Measurements from ENCODE around the gene TTLL12.

TTLL12 gene

GRCh38 chr22:43199541-43199940, 12.6 kb upstream of the TTLL12 start:
- no peaks in the 10 kb centered on the region for H3K4me1 Mint-ChIP-seq (ENCODE audit: low read depth)
- intact Hi-C loops (cut with micrococcal nuclease), result no loop called here
- H3K27me3 Mint-ChIP-seq, result peaks cover 9% of the 10 kb centered on the region
- no peak overlapping the region for H3K4me3 Mint-ChIP-seq
- no peaks in the 10 kb centered on the region for H3K9me3 Mint-ChIP-seq
- H3K27ac Mint-ChIP-seq, result no peak overlapping the region
- no peaks in the 10 kb centered on the region for H3K36me3 Mint-ChIP-seq (ENCODE audit: low read depth)

DNA sequence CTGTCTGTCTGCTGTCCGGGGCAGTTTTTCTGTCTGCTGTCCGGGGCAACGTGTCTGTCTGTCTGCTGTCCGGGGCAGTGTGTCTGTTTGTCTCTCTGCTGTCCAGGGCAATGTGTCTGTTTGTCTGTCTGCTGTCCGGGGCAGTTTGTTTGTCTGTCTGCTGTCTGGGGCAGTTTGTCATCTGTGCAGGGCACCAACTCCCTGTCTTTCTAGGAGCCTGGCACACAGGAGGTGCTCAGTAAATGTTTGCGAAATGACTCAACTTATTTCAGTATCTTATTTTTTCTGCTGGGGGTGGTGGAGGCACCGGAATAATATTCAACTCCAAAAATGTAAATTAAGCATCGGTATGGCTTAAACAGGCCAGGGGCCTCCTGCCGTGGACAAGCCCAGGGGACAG, 12.0 kb upstream of the TTLL12 start:
- Mint-ChIP-seq H3K27ac (no peak overlapping the region), H3K4me3 (no peak overlapping the region), H3K36me3 (ENCODE audit: low read depth) (no peaks in the 10 kb centered on the region), H3K27me3 (peaks cover 9% of the 10 kb centered on the region), H3K4me1 (ENCODE audit: low read depth) (no peaks in the 10 kb centered on the region), H3K9me3 (no peaks in the 10 kb centered on the region)
- intact Hi-C loops (cut with micrococcal nuclease), result no loop called here

DNA sequence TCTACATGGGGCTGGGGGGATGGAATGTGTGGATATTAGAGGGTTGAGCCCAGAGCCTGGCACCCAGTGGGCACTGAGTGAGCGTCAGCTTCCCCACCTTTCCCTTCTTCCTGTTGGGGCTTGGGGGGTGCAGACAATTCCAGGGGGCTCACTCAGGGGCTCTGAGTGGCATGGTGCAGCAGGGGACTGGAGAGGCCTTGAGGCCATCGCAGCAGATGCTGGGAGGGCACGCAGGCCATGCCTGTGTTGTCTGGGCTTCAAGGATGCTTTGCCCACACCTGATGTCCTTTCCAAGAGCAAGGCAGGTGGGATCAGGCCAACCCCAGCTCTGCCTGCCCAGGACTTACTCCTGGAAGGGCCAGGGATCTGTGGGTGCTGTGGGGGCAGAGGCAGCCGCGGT, 11.2 kb upstream of the TTLL12 start:
- Mint-ChIP-seq H3K4me3 (no peak overlapping the region), H3K27ac (no peak overlapping the region), H3K4me1 (ENCODE audit: low read depth) (no peaks in the 10 kb centered on the region), H3K27me3 (peaks cover 9% of the 10 kb centered on the region), H3K9me3 (no peaks in the 10 kb centered on the region), H3K36me3 (ENCODE audit: low read depth) (no peaks in the 10 kb centered on the region)
- intact Hi-C loops (cut with micrococcal nuclease), result no loop called here

- intact Hi-C loops (cut with micrococcal nuclease), result no loop called here
- no peak overlapping the region for H3K27ac Mint-ChIP-seq
- peaks cover 9% of the 10 kb centered on the region for H3K27me3 Mint-ChIP-seq
- no peaks in the 10 kb centered on the region for H3K36me3 Mint-ChIP-seq (ENCODE audit: low read depth)
- no peak overlapping the region for H3K4me3 Mint-ChIP-seq
- no peaks in the 10 kb centered on the region for H3K4me1 Mint-ChIP-seq (ENCODE audit: low read depth)
- no peaks in the 10 kb centered on the region for H3K9me3 Mint-ChIP-seq
These were observed 10.5 kb upstream of the TTLL12 start for GRCh38 chr22:43197271-43197941.

DNA sequence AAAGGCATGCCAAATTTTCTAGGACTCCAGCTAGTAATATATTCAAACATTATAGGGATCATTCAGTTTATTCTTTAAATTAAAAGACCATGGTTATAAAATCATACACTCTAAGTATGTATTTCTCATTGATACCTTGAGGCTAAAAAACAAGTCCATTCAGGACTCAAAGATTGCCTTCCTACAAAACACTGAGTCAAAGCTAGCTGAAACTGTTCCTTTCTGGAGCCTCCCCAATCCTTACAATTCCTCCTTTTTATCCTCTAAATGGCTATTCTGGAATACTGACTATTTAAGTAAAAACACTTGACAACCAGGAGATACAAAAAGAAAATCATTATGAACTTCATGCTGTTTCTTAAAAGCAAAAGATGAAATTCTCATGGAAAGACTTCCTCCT, 4.9 kb upstream of the TTLL12 start:
- H3K27ac Mint-ChIP-seq, result no peak overlapping the region
- intact Hi-C loops (cut with micrococcal nuclease), result no loop called here
- no peak overlapping the region for H3K4me3 Mint-ChIP-seq
- H3K4me1 Mint-ChIP-seq (ENCODE audit: low read depth), result no peaks in the 10 kb centered on the region
- no peaks in the 10 kb centered on the region for H3K36me3 Mint-ChIP-seq (ENCODE audit: low read depth)
- H3K27me3 Mint-ChIP-seq, result peaks cover 3% of the 10 kb centered on the region
- no peaks in the 10 kb centered on the region for H3K9me3 Mint-ChIP-seq

GRCh38 chr22:43188829-43189545, 2.1 kb upstream of the TTLL12 start:
- Mint-ChIP-seq H3K27me3 (peaks cover 3% of the 10 kb centered on the region), H3K9me3 (no peaks in the 10 kb centered on the region), H3K4me3 (no peak overlapping the region), H3K36me3 (ENCODE audit: low read depth) (peaks cover 6% of the 10 kb centered on the region), H3K4me1 (ENCODE audit: low read depth) (peaks cover 18% of the 10 kb centered on the region), H3K27ac (peak overlapping the region; percentile 95)
- intact Hi-C loops (cut with micrococcal nuclease), result loop anchor here (5.0 kb wide), 1 partner anchor 37 kb away; the partner anchor contains the start of gene TSPO

GRCh38 chr22:43187171-43188099, 501 bp upstream of the TTLL12 start:
- intact Hi-C loops (cut with micrococcal nuclease), result loop anchor here (5.0 kb wide), 1 partner anchor 35 kb away; the partner anchor contains the start of gene TSPO
- Mint-ChIP-seq H3K27me3 (peaks cover 3% of the 10 kb centered on the region), H3K9me3 (no peaks in the 10 kb centered on the region), H3K36me3 (ENCODE audit: low read depth) (peaks cover 14% of the 10 kb centered on the region), H3K4me1 (ENCODE audit: low read depth) (peaks cover 18% of the 10 kb centered on the region), H3K4me3 (peak overlapping the region; percentile 75), H3K27ac (peak overlapping the region; percentile 95)

DNA sequence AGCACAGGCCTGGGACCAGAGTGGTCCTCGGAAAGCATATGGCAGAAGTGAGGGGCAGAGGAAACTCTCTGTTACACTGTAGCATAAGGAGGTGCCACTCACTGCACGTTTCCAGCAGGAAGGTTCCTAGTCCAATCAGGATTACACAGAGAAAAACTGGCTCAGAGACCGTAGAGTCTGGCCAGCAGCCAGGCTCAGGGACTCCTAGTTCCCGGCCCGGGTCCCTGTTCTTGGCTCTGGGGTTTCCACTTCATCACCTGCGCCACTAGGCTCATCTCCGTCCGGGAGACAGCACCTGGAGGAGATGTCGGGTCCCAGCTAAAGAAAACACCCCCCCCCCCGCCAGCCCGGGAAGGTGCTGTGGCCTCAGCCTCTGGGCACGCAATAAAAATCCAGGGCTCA, 1.1 kb downstream of the TTLL12 start:
- peaks cover 28% of the 10 kb centered on the region for H3K36me3 Mint-ChIP-seq (ENCODE audit: low read depth)
- no peaks in the 10 kb centered on the region for H3K9me3 Mint-ChIP-seq
- H3K27ac Mint-ChIP-seq, result no peak overlapping the region
- no peaks in the 10 kb centered on the region for H3K27me3 Mint-ChIP-seq
- H3K4me3 Mint-ChIP-seq, result peak overlapping the region; percentile 73
- intact Hi-C loops (cut with micrococcal nuclease), result loop anchor here (5.0 kb wide), 1 partner anchor 34 kb away; the partner anchor contains the start of gene TSPO
- peaks cover 18% of the 10 kb centered on the region for H3K4me1 Mint-ChIP-seq (ENCODE audit: low read depth)

DNA sequence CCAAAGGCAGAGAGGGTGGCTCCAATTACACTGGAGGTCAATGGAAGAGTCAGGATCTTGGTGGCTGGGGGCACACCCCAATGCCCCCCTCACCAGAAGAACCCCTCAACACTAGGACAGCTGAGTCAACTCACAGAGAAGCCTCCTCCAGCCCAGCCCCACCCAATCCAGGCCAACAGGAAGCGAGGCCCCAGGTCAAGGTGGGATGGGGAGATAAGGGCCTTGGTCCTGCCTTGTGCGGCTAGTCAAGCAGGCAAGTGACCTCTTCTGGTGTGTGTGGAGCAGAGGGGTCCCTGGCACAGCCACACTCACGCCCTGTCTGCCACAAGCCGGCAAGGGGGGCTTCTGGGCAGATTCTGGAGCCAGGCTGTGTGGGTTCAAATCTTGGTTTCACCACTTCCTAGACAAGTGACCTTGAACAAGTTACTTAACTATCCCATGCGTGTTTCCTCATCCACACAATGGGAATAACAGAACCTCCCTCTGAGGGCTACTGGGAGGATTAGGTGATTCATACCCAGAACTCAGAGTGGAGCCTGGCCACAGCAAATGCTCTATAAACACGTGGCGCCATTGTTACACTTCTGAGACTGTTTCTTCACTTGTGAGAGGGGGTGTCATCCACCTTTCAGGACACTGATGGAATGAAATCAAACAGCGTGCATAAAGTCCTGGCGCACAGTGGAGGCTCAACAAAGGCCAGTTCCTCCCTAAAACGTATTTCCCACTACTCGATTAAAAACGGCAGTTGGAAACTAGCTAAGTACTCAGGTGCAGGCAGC, 3.2 kb downstream of the TTLL12 start:
- Mint-ChIP-seq H3K4me1 (ENCODE audit: low read depth) (peaks cover 25% of the 10 kb centered on the region), H3K4me3 (no peak overlapping the region)
- intact Hi-C loops (cut with micrococcal nuclease), result no loop called here

GRCh38 chr22:43182726-43183125, 4.2 kb downstream of the TTLL12 start:
- H3K4me3 Mint-ChIP-seq, result no peak overlapping the region
- H3K9me3 Mint-ChIP-seq, result no peaks in the 10 kb centered on the region
- intact Hi-C loops (cut with micrococcal nuclease), result no loop called here
- H3K4me1 Mint-ChIP-seq (ENCODE audit: low read depth), result peaks cover 29% of the 10 kb centered on the region
- no peaks in the 10 kb centered on the region for H3K27me3 Mint-ChIP-seq
- no peak overlapping the region for H3K27ac Mint-ChIP-seq
- H3K36me3 Mint-ChIP-seq (ENCODE audit: low read depth), result peaks cover 56% of the 10 kb centered on the region

More for the DNA sequence above, 3.2 kb downstream of the TTLL12 start:
- Mint-ChIP-seq H3K9me3 (no peaks in the 10 kb centered on the region), H3K36me3 (ENCODE audit: low read depth) (peaks cover 50% of the 10 kb centered on the region), H3K27me3 (no peaks in the 10 kb centered on the region), H3K27ac (peak overlapping the region; percentile 47)

GRCh38 chr22:43182118-43182517, 4.8 kb downstream of the TTLL12 start:
- H3K27ac Mint-ChIP-seq, result no peak overlapping the region
- H3K4me3 Mint-ChIP-seq, result no peak overlapping the region
- peaks cover 61% of the 10 kb centered on the region for H3K36me3 Mint-ChIP-seq (ENCODE audit: low read depth)
- no peaks in the 10 kb centered on the region for H3K27me3 Mint-ChIP-seq
- no peaks in the 10 kb centered on the region for H3K9me3 Mint-ChIP-seq
- intact Hi-C loops (cut with micrococcal nuclease), result no loop called here
- H3K4me1 Mint-ChIP-seq (ENCODE audit: low read depth), result peaks cover 29% of the 10 kb centered on the region

- Mint-ChIP-seq H3K36me3 (ENCODE audit: low read depth) (peaks cover 67% of the 10 kb centered on the region), H3K4me3 (no peak overlapping the region), H3K4me1 (ENCODE audit: low read depth) (peaks cover 29% of the 10 kb centered on the region), H3K9me3 (no peaks in the 10 kb centered on the region), H3K27me3 (no peaks in the 10 kb centered on the region), H3K27ac (no peak overlapping the region)
- intact Hi-C loops (cut with micrococcal nuclease), result no loop called here
These were observed 5.4 kb downstream of the TTLL12 start for GRCh38 chr22:43181321-43182076.

DNA sequence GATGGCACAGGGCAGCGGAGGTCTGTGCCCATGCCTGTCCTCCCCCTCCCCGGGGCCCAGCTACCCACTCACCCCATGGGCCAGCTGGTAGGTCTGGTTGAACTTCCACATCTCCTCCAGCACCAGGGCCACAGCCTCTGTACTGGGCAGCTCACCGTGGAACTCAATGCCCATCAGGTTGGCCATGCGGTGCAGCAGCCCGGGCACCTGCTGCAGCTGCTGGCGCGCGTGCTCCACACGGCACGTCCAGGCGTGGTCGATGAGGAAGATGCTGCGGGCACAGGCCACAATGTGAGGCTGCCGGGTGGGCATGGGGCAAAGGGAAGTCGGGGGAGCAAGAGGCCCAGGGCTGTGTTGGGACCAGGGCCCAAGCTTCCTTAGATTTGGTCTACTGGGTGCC, 6.3 kb downstream of the TTLL12 start:
- Mint-ChIP-seq H3K9me3 (no peaks in the 10 kb centered on the region), H3K36me3 (ENCODE audit: low read depth) (peaks cover 76% of the 10 kb centered on the region), H3K4me3 (no peak overlapping the region), H3K27ac (peak overlapping the region; percentile 18), H3K4me1 (ENCODE audit: low read depth) (peaks cover 26% of the 10 kb centered on the region), H3K27me3 (no peaks in the 10 kb centered on the region)
- intact Hi-C loops (cut with micrococcal nuclease), result no loop called here
